ENCODE measurements around the gene TRIM15.

- TF ChIP-seq CTCF (IDR thresholded peaks at IDR 0.05) (no peak), POLR2A (IDR thresholded peaks at IDR 0.05) (no peak)
Observed at GRCh38 chr6:30196376-30196775, 33.0 kb downstream of the TRIM15 start.
